GM12874 (cell line): ENCODE data around the gene KRTAP5-2.

Source experiments
- TF ChIP-seq, protein P1 (sequence below): IDR thresholded peaks from 2 replicates; pipeline ENCODE4 v1.5.1; 2011; ENCODE audit warnings: low read depth, mild to moderate bottlenecking, control low read depth, low read length, moderate library complexity; ENCODE audit not compliant: insufficient read depth

KRTAP5-2 gene

DNA sequence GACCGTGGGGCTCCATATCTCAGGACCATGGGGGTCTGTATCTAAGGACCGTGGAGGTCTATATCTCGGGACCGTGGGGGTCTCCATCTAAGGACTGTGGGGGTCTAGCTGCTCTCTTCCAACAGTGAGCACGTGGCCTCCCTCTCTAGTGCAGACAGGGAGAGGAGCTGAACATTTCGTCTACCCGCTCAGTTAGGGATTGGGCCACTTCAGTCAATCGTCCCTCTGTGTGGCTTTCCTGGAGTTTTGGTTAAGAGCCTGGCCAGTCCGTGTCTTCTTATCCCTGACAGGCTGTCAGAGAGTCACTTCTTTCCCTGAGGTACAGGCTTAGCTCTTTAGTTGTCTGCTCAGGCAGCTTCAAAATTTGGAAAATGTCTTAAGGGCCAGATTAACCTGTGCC, 16.1 kb downstream of the KRTAP5-2 start:
- TF ChIP-seq, protein P1, sequence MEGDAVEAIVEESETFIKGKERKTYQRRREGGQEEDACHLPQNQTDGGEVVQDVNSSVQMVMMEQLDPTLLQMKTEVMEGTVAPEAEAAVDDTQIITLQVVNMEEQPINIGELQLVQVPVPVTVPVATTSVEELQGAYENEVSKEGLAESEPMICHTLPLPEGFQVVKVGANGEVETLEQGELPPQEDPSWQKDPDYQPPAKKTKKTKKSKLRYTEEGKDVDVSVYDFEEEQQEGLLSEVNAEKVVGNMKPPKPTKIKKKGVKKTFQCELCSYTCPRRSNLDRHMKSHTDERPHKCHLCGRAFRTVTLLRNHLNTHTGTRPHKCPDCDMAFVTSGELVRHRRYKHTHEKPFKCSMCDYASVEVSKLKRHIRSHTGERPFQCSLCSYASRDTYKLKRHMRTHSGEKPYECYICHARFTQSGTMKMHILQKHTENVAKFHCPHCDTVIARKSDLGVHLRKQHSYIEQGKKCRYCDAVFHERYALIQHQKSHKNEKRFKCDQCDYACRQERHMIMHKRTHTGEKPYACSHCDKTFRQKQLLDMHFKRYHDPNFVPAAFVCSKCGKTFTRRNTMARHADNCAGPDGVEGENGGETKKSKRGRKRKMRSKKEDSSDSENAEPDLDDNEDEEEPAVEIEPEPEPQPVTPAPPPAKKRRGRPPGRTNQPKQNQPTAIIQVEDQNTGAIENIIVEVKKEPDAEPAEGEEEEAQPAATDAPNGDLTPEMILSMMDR = no peak

DNA sequence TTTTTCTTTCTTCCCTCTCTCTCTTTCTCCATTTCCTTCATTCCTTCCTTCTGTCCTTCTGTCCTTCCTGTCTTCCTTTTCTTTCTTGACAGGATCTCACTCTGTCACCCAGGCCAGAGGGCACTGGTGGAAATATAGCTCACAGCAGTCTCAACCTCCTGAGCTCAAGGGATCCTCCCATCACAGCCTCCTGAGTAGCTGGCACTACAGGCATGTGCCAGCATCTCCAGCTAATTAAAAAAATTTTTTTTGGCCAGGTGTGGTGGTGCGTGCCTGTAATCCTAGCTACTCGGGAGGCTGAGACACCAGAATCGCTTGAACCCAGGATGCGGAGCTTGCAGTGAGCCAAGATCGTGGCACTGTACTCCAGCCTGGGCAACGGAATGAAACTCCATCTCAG, 21.3 kb downstream of the KRTAP5-2 start:
- TF ChIP-seq, protein P1 = no peak

DNA sequence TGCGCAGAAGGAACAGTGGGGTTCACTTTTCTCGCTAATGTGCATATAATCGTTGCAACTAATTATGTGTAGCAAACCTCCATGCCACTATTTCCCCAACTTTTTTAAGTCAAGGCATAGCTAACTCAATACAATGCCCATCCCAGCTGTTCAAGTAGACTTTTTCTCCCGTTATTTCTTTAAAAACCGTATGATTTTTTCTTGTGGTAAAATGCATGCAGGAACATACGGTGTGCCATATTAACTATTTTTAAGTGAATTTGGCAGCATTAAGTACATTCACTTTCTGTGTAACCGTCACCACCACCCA, 23.2 kb downstream of the KRTAP5-2 start:
- TF ChIP-seq, protein P1 = no peak

DNA sequence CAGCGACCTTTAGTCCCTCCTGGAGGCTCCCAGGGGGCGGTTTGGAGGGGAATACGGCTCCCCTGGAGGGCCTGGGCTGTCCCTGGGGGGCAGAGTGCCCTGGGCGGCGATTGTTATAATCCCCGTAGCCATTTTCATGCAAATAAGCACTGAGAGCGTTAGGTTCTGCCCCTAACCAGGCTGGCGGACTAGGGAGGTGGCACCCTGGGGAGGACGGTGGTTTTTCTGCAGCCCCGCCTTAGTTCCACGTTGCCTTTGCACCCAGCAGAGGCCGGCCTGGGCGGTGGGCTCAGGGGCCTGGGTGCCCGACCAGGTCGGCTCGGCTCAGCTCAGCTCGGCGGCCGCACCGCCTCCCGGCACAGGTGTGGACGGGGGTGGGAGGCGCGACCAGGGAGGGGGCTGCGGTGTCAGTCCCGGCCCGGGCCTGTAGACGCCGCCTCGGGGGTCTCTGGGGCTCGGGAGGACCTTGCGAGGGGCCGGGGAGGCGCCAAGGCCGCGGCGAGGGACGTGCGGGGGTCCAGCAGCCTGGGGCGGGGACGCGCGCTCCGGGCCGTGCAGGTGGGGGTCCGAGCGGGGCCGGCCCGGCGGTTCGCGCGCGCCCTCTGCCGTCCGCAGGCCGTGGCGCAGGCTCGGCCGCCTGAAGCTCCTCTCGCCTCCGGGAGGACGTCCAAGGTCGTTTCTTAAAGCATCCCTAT, 23.7 kb downstream of the KRTAP5-2 start:
- TF ChIP-seq, protein P1 = peak; percentile 92

DNA sequence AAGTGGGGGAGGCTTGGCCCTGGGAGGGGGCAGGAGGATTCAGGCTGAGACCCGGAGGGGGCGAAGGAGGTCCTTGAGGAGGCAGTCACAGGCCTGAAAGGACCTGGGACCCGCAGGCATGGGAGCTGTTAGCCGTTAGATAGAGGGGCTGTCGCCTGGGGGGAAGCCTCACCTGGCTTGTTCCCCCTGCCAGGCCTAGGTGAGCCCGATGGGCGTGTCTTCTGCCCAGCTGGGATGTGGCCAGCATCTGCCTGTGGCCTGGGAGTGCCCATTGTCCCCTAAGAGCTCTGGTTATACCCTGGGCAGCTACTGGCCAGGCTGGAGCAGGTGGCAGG, 24.2 kb downstream of the KRTAP5-2 start:
- TF ChIP-seq, protein P1 = no peak

DNA sequence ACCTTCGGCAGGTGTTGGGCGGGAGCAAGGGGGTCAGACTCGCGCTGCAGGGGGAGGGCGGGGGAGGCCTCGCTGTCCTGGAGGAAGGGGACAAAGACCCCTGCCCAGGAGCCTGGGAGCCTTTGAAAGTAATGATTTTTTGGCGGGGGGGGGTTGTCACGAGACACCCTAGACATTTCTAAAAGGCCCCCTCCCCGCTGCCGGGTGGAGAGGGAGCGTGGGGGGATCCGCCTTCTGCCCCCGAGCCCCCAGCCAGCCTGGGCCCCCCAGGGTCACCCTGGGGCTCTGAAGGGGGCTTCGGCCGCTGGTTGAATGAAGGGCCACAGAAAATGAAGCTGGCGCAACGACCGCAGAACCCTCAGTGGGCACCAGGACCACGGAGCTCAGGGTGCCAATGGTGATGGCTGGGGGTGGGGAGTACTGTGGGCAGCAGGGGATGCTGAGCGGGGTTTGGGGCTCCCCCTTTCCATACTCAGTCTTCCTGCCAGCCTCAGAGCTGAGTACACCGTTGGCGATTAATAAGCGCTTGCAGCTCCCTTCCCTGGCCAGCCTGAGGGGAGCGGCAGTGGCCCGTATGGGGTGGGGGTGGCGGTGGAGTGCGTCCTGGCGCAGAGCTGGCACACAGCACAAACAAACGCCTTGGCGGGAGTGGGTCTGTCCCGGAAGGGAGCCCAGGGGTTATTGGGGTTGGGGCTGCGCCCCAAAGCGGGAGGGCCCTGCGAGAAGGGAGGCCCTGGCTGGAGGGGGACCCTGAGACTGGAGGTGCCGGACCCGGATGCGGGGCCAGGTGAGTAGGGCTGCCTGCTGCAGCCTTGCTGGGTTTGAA, 24.8 kb downstream of the KRTAP5-2 start:
- TF ChIP-seq, protein P1 = no peak

DNA sequence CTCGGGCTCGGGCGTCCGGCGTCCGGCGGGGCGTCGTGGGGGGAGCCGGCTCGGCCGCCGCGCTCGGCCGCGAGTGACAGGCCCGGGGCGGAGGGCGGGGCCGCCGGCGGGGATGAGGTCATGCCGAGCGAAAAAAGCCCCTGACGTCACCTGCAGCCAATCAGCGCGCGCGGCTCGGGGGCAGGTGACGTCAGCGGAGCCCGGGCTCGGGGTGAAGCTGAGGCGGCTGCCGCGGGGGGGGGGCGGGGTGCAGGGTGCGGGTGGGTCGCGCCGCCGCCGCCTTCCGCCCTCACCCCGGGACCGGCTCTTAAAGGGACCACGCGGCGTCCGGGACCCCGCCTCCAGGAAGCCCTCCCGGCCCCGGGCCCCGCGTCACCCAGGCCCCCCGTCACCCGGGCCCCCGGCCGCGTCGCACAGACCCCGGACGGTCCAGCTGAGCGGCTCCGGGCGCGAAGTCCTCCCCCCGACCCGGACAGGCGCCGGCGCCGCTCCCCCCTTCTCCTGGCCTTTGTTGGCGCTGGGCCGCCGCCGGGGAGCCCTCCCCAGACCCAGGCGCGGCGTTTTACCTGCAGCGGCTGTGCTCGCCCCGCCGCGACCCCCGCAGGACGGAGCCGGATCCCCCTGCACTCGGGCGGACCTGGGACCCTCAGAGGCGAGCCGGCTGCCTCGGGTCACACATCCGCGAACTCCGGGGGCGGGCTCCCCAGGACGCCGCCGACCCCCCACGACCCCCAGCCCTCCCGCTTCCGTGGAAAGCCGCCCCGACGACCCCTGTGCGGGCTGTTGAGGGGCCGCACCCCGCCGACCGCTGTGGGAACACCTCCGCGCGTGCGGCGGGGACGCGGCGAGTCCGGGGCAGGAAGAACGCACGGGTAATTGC, 25.7 kb downstream of the KRTAP5-2 start, which contains the start of gene DUSP8:
Gene DUSP8, minus strand, starts transcription at position 75 of the 880 bp plus-strand sequence. CDS start 6,445 bp downstream, outside the sequence.
- TF ChIP-seq, protein P1 = no peak
